B cell (primary cell): Measurements from ENCODE around the gene RNF207. TPM values are rescaled to one million over a fixed set of nuclear protein-coding genes. Genes with fewer than 3 reads are reported as not detected.

Experiments
- ATAC-seq: fragments of 200-7000 bp; cut with Tn5 transposase; one replicate; pipeline ENCODE4 v1.10.0; 2021; ENCODE audit warnings: low read depth, mild to moderate bottlenecking, moderate number of reproducible peaks, moderate library complexity
- CTCF ChIA-PET: fragments of 350-600 bp; sonication (Branson Sonifier 250); formaldehyde crosslinking; loops from one replicate; lab custom pipeline; 2021; ENCODE audit warnings: antibody characterized with exemption, inconsistent platforms; lab: Charles Lee
- POLR2A ChIA-PET: fragments of 350-600 bp; sonication (Branson Sonifier 250); formaldehyde crosslinking; loops from one replicate; lab custom pipeline; 2021; ENCODE audit warnings: antibody characterized with exemption; lab: Charles Lee
- DNase-seq: peaks from one replicate; pipeline ENCODE4 v3.0.0; 2013
- H2AFZ ChIP-seq: 2 replicates; pipeline ENCODE4 v1.6.1; 2012; ENCODE audit warnings: mild to moderate bottlenecking, low read depth, low read length; ENCODE audit not compliant: insufficient read depth, poor library complexity, severe bottlenecking
- H3K27ac ChIP-seq, 2 donors: 1 replicate in 1 of 2; 2 replicates in 1 of 2; pipeline ENCODE4 v1.5.1; 2012 to 2013; ENCODE audit warnings: low read length in 2 of 2, mild to moderate bottlenecking in 2 of 2, moderate library complexity in 1 of 2
- H3K27me3 ChIP-seq, 4 experiments: fragments of 200-600 bp in 1 of 4; sonication (generic) in 1 of 4; replicated peaks in 1 of 4; 1 replicate in 2 of 4; 2 replicates in 2 of 4; pipeline versions ENCODE4 v1.6.1 to v1.7.0; 2013 to 2016; ENCODE audit warnings: low read length in 3 of 4, mild to moderate bottlenecking in 2 of 4, mixed read lengths in 1 of 4, moderate library complexity in 1 of 4; ENCODE audit not compliant: insufficient read depth in 4 of 4, control insufficient read depth in 3 of 4; ENCODE audit errors: control extremely low read depth in 1 of 4
- H3K36me3 ChIP-seq, 2 experiments: replicated peaks in 1 of 2; 1 replicate in 1 of 2; 2 replicates in 1 of 2; pipeline versions ENCODE4 v1.6.1 to v1.7.1; 2013; ENCODE audit warnings: low read length in 1 of 2; ENCODE audit not compliant: insufficient read depth in 2 of 2, control insufficient read depth in 1 of 2; ENCODE audit errors: control extremely low read depth in 1 of 2, extremely low read depth in 1 of 2
- H3K4me1 ChIP-seq, 2 donors: fragments of 200-600 bp in 1 of 2; sonication (generic) in 1 of 2; 1 replicate in 1 of 2; 2 replicates in 1 of 2; pipeline versions ENCODE4 v1.5.1 to v1.6.1; 2013 to 2017; ENCODE audit warnings: low read length in 2 of 2; ENCODE audit not compliant: control insufficient read depth in 2 of 2, insufficient read depth in 2 of 2
- H3K4me2 ChIP-seq: replicated peaks from 2 replicates; pipeline ENCODE3; 2012; ENCODE audit warnings: mild to moderate bottlenecking, low read depth, low read length; ENCODE audit not compliant: poor library complexity, severe bottlenecking
- H3K4me3 ChIP-seq, 5 experiments: fragments of 200-600 bp in 1 of 5; sonication (generic) in 1 of 5; 1 replicate in 3 of 5; 2 replicates in 2 of 5; pipeline versions ENCODE4 v1.5.1 to v1.7.0; 2011 to 2016; ENCODE audit warnings: low read length in 4 of 5, mild to moderate bottlenecking in 4 of 5, low read depth in 2 of 5, control low read depth in 1 of 5, moderate library complexity in 1 of 5; ENCODE audit not compliant: insufficient read depth in 1 of 5; ENCODE audit errors: control extremely low read depth in 1 of 5, extremely low read depth in 1 of 5
- H3K79me2 ChIP-seq: fragments of 200-600 bp; sonication (generic); one replicate; pipeline ENCODE4 v1.6.0; 2016; ENCODE audit warnings: low read length; ENCODE audit not compliant: control insufficient read depth, insufficient read depth
- H3K9ac ChIP-seq: fragments of 200-600 bp; sonication (generic); 2 replicates; pipeline ENCODE4 v1.6.1; 2017; ENCODE audit warnings: mild to moderate bottlenecking, low read length, moderate library complexity
- H3K9me3 ChIP-seq, 3 donors: one replicate each; pipeline versions ENCODE4 v1.6.1 to v1.7.1; 2013; ENCODE audit warnings: low read length in 2 of 3; ENCODE audit not compliant: control insufficient read depth in 2 of 3, insufficient read depth in 1 of 3; ENCODE audit errors: control extremely low read depth in 1 of 3
- H4K20me1 ChIP-seq: 2 replicates; pipeline ENCODE4 v1.6.0; 2012; ENCODE audit warnings: mild to moderate bottlenecking, low read length; ENCODE audit not compliant: insufficient read depth, control insufficient read depth, poor library complexity, severe bottlenecking
- H3K27ac Mint-ChIP-seq: one replicate; pipeline ENCODE4 v1.8.0; 2021; ENCODE audit warnings: mixed read lengths
- H3K27me3 Mint-ChIP-seq: one replicate; pipeline ENCODE4 v1.8.0; 2021; ENCODE audit warnings: mixed read lengths
- H3K4me1 Mint-ChIP-seq: one replicate; pipeline ENCODE4 v1.8.0; 2021; ENCODE audit warnings: mixed read lengths
- H3K4me3 Mint-ChIP-seq: one replicate; pipeline ENCODE4 v1.8.0; 2021; ENCODE audit warnings: mixed read lengths
- H3K9me3 Mint-ChIP-seq: one replicate; pipeline ENCODE4 v1.8.0; 2022; ENCODE audit warnings: mixed read lengths; ENCODE audit not compliant: insufficient read depth
- EZH2 ChIP-seq: IDR thresholded peaks from 2 replicates; pipeline ENCODE4 v1.6.1; 2012; ENCODE audit warnings: borderline replicate concordance, low read depth, mild to moderate bottlenecking, moderate library complexity, low read length; ENCODE audit not compliant: insufficient read depth, poor library complexity, severe bottlenecking
- whole genome bisulfite sequencing: methylation state at CpG from one replicate; pipeline ENCODE4 v1.1.5; 2013; ENCODE audit warnings: missing lambda C conversion rate; ENCODE audit not compliant: insufficient coverage; 5-methylcytosine and 5-hydroxymethylcytosine counted together
- intact Hi-C: fragments of 100-400 bp; cut with micrococcal nuclease; formaldehyde crosslinking; loops from one replicate; pipeline ENCODE4 v1.10.0; 2022
- polyA plus RNA-seq: library from polyadenylated mRNA; depleted of rRNA; stranded (reverse); fragments of >200 nt; gene quantifications from 2 replicates; pipeline ENCODE4 v1.2.3, GENCODE V29; 2012
- total RNA-seq, 2 donors: library from RNA; stranded (reverse); fragments of 120-200 nt in 1 of 2; gene quantifications; 1 replicate in 1 of 2; 2 replicates in 1 of 2; pipeline versions ENCODE4 v1.2.3 to v1.2.4, GENCODE V29; 2013 to 2022
- TF ChIP-seq, protein P1 (sequence below): fragments of 200-600 bp; IDR thresholded peaks from one replicate; pipeline ENCODE4 v1.8.0; 2022; ENCODE audit warnings: antibody characterized with exemption, mild to moderate bottlenecking

RNF207 gene
- total and polyA plus RNA-seq, 2 donors (not counting 1 experiment from before 2014, with no cell fraction given), result 1.5 to 6.8 TPM

- Histone ChIP-seq H3K9me3 (no peaks in the 10 kb centered on the region), H3K9ac (no peak overlapping the region), H3K4me2 (no peak overlapping the region)
These were observed 15.4 kb downstream of the RNF207 start for GRCh38 chr1:6221210-6221784.

DNA sequence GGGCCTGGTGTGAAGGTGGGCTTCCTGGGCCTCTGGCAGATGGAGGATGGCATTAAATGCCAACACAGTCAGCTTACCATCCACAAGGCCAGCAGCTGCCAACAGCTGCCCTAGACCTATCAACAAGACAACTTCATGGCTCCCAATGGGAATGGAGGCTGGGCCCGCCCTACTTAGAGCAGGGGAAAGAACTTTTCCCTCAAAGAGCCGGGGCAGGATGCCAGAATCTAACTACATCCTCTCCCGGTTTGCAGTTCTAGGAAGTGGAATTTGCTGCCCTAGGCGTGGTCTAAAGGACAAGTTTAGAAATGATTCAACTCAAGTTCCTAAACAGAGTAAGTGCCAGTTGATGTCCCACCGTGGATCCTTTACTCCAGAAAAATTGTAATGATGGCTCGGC lies 16.7 kb downstream of the RNF207 start:
- Histone ChIP-seq H3K4me3 (no peak overlapping the region), H3K9me3 (no peaks in the 10 kb centered on the region), H3K4me2 (no peak overlapping the region), H3K79me2 (peaks cover 4% of the 10 kb centered on the region), H4K20me1 (peaks cover 17% of the 10 kb centered on the region), H3K9ac (no peak overlapping the region), H3K27me3 (no peaks in the 10 kb centered on the region), H3K36me3 (peaks cover 9 to 38% of the 10 kb centered on the region in 2 experiments), H2AFZ (no peak overlapping the region), H3K27ac (no peak overlapping the region), H3K4me1 (no peaks in the 10 kb centered on the region)
- no peaks in the 10 kb centered on the region for H3K4me1 Mint-ChIP-seq
- DNase-seq (no peak), ATAC-seq (no peak)
- CTCF ChIA-PET, result no interaction called here
- TF ChIP-seq, protein P1, sequence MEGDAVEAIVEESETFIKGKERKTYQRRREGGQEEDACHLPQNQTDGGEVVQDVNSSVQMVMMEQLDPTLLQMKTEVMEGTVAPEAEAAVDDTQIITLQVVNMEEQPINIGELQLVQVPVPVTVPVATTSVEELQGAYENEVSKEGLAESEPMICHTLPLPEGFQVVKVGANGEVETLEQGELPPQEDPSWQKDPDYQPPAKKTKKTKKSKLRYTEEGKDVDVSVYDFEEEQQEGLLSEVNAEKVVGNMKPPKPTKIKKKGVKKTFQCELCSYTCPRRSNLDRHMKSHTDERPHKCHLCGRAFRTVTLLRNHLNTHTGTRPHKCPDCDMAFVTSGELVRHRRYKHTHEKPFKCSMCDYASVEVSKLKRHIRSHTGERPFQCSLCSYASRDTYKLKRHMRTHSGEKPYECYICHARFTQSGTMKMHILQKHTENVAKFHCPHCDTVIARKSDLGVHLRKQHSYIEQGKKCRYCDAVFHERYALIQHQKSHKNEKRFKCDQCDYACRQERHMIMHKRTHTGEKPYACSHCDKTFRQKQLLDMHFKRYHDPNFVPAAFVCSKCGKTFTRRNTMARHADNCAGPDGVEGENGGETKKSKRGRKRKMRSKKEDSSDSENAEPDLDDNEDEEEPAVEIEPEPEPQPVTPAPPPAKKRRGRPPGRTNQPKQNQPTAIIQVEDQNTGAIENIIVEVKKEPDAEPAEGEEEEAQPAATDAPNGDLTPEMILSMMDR, result no peak
- H3K9me3 Mint-ChIP-seq, result no peaks in the 10 kb centered on the region
- no peak overlapping the region for H3K27ac Mint-ChIP-seq
- peaks cover 3% of the 10 kb centered on the region for H3K27me3 Mint-ChIP-seq
- POLR2A ChIA-PET, result no interaction called here
- H3K4me3 Mint-ChIP-seq, result no peak overlapping the region
- WGBS, result 87% methylated on average over 3 of the region's 6 CpGs
- intact Hi-C loops, result no loop called here

More at GRCh38 chr1:6221210-6221784, 15.4 kb downstream of the RNF207 start:
- Mint-ChIP-seq H3K4me1 (no peaks in the 10 kb centered on the region), H3K27me3 (peaks cover 11% of the 10 kb centered on the region), H3K9me3 (no peaks in the 10 kb centered on the region), H3K4me3 (no peak overlapping the region), H3K27ac (no peak overlapping the region)
- 98% methylated on average over 11 of the region's 12 CpGs for WGBS
- no peak overlapping the region for H2AFZ ChIP-seq
- H3K27me3 ChIP-seq, result peaks cover 0 to 5% (median 0%) of the 10 kb centered on the region in 4 experiments
- TF ChIP-seq, protein P1, result no peak
- TF ChIP-seq EZH2, result no peak
- peaks cover 5 to 28% of the 10 kb centered on the region in 2 experiments for H3K36me3 ChIP-seq
- peaks cover 3% of the 10 kb centered on the region for H3K79me2 ChIP-seq
- H3K27ac ChIP-seq, result no peak overlapping the region
- DNase-seq (no peak), ATAC-seq (no peak)
- no peak overlapping the region for H3K4me3 ChIP-seq
- intact Hi-C loops, result no loop called here
- ChIA-PET POLR2A (no interaction called here), CTCF (interaction anchor here (0.6 kb wide), 1 partner anchor 285 kb away, joined by 3 read pairs; no protein-coding TSS in a partner anchor)
- no peaks in the 10 kb centered on the region for H3K4me1 ChIP-seq
- H4K20me1 ChIP-seq, result peaks cover 9% of the 10 kb centered on the region
